Astrocyte of the spinal cord (primary cell): ENCODE measurements around the gene IL4I1.

Source experiments
- DNase-seq: peaks from one replicate; pipeline ENCODE4 v3.0.0; 2011; ENCODE audit warnings: low read depth, low spot score
- H3K4me3 ChIP-seq: 2 replicates; pipeline ENCODE4 v1.5.1; 2011; ENCODE audit warnings: low read depth, mild to moderate bottlenecking, low read length, moderate library complexity
- in situ Hi-C: cut with HindIII; loops from 2 replicates; pipeline ENCODE4 v1.10.0; 2017; ENCODE audit warnings: low sequenced_read_pairs
- TF ChIP-seq, protein P1 (sequence below): IDR thresholded peaks from 2 replicates; pipeline ENCODE4 v1.5.1; 2012; ENCODE audit warnings: low read depth, mild to moderate bottlenecking, low read length, inconsistent platforms

Gene IL4I1

DNA sequence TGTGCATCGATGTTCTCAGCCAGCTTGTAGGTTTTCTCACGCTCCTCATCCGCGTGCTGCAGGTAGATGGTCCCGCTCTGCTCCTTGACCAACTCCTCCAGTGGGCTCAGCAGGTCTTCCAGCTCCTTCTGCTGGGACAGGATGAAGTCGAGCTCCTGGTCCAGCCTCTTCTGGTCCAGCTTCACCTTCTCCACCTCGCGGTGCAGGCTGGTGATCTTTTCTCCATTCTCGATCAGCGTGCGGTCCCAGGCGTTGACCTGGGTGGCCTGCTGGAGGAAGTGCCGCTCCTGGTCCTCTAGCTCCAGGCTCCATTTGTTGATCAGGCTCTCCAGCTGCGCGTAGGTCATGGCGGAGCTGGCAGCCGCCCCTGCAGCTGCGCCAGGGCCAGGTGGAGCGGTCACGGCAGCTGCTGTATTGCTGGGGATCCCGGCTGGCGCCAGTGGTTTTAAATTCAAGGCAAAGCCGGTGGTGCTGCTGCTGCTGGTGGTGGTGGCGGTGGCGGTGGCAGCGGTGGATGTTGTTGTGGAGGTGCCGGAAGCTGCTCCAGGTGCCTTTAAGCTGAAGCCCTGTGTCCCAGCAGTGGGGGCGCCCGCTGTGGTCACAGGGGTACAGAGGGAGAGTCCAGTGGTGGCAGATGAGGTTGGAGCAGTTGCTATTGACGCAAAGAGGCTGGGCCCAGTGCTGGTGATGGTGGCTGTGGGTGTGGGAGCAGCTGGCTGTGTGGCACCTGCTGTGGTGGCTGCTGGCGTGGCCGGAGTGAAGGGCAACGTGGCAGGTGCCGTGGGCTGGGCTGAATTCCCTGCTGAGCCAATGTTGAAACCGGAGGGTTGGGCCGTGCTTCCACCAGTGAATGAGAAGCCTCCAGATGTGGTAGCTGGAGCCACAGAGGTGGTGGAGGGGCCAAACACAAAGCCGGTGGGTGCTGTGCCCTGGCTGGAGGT, 12.1 kb upstream of the IL4I1 start:
- no peak overlapping the region for H3K4me3 ChIP-seq

DNA sequence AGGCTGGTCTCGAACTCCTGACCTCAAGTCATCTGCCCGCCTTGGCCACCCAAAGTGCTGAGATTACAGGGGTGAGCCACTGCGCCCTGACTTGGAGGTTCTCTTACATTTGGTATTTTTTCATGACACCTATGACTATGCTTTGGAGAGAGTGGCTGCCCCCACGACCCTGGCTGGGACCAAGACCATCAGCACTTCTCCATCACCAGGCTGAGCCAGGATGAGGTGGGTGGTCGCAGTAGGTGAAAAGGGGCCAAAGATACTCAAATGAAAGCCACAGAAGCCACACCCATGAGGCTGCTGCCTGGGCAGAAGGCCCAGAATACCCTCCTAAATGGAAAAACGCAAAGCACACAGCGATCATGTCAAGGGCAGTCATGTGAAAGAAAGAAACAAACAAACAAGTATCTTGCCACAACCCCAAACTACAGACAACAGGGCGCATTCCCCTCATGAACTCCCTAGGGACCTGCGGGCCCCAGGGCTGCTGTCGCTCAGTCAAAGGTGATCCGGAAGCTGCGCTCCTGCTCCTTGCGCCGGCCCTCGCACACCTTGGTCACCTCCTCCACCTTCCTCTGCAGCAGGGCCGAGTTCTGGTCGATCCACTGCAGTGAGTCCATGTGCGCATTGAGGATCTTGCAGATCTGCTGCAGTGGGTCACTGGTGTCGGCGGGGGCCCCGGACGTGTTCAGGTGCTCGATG, 11.2 kb upstream of the IL4I1 start:
- TF ChIP-seq, protein P1, sequence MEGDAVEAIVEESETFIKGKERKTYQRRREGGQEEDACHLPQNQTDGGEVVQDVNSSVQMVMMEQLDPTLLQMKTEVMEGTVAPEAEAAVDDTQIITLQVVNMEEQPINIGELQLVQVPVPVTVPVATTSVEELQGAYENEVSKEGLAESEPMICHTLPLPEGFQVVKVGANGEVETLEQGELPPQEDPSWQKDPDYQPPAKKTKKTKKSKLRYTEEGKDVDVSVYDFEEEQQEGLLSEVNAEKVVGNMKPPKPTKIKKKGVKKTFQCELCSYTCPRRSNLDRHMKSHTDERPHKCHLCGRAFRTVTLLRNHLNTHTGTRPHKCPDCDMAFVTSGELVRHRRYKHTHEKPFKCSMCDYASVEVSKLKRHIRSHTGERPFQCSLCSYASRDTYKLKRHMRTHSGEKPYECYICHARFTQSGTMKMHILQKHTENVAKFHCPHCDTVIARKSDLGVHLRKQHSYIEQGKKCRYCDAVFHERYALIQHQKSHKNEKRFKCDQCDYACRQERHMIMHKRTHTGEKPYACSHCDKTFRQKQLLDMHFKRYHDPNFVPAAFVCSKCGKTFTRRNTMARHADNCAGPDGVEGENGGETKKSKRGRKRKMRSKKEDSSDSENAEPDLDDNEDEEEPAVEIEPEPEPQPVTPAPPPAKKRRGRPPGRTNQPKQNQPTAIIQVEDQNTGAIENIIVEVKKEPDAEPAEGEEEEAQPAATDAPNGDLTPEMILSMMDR = no peak
- DNase-seq = no peak
- H3K4me3 ChIP-seq = no peak overlapping the region
- in situ Hi-C loops = no loop called here

More for the DNA sequence above, 12.1 kb upstream of the IL4I1 start:
- TF ChIP-seq, protein P1 = no peak
- no peak for DNase-seq
- in situ Hi-C loops = no loop called here

DNA sequence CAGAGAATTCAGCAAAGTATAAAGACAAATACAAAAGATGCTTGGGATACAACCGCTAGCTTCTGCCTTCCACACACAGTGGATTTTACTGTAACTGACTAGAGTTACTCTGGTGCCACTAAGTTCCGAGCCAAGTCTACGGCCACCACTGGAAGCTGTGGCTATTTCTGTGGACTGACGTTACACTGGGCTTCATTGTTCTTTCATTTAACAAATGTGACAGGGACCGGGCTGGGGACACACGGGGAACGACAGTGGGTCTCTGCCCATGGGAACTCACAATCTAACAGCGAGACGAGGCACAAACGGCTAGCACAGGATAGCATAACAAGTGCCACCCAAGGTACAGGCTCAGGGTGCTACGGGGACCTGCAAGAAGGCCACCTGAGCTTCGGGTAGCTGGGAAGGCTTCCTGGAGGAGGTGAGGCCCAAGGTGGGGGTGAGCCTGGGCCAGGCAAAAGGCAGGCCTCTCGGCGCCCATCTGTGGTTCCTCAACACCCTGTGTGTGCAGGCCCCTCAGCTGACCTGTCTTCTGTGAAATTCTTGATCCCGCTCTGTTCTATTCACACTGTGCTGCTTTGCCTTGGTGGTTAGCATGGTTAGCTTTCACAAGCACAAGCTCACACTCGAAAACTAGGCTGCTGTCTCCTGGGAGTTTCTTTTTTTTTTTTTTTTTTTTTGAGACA, 10.3 kb upstream of the IL4I1 start:
- H3K4me3 ChIP-seq = no peak overlapping the region
- in situ Hi-C loops = no loop called here
- TF ChIP-seq, protein P1 = no peak

DNA sequence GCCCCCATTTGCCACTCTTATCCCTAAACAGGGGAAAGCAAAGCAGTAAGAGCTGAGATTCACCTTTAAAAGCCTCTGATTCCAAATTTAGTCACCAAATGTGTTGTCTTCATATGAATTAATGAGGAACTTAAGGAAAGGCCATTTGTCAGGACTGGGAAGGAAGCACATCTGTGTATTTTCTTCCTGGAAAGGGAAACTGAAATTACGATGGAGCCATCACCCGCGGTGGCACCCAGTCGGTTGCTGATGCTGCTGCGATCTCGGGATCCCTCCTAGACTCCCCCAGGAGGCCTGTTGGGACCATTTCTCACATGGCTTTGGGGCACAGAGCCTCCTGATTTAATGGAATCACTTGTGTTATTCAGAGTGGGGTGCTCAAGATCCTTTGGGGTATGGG, 7.4 kb upstream of the IL4I1 start:
- TF ChIP-seq, protein P1 = no peak
- in situ Hi-C loops = no loop called here
- DNase-seq = no peak
- H3K4me3 ChIP-seq = no peak overlapping the region

More for the DNA sequence above, 10.3 kb upstream of the IL4I1 start:
- DNase-seq = no peak

DNA sequence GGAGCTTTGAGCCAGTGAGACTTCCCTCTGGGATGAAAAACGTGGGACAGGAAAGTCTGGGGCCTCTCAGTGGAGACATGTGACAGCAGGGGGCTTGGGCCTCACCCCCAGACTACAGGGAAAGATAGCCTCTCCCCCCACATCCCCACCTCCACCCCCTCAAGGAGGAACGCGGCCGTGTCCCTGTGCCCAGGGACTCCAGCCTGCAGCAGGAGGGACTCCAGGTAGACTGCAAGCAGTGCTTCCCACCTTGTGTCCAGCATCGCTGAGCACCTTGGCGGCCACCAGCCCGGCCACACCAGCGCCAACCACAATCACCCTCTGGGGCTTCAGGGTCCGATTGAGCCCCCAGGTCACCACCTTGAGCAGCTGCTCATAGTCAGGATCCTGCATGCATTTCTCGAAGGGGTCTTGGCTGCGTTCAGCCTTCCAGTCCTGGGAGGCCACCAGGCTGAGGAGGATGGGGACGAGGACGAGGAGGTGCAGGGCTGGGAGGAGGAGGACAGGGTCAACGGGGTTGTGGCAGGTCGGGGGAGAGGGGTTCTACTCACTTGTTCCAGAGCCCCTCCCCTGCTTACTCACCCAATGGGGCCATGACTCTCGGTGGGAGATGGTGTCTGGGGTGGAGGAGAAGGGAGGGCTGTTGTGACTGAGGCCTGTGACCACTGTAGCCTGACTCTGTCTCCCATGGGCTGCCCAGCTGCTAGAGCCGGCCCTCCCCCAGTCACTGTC, 955 bp downstream of the IL4I1 start:
- no peak for DNase-seq
- in situ Hi-C loops = no loop called here
- H3K4me3 ChIP-seq = no peak overlapping the region
- TF ChIP-seq, protein P1 = no peak
